LNCAP (cell line): ENCODE data around the gene CENPN.

Experiments
- CTCF ChIP-seq: fragments of 450-650 bp; IDR thresholded peaks from 2 replicates; pipeline ENCODE4 v1.5.1; 2017; ENCODE audit warnings: mild to moderate bottlenecking

Gene CENPN

GRCh38 chr16:80991792-80992430 lies 15.1 kb upstream of the CENPN start:
- TF ChIP-seq CTCF, result no peak

DNA sequence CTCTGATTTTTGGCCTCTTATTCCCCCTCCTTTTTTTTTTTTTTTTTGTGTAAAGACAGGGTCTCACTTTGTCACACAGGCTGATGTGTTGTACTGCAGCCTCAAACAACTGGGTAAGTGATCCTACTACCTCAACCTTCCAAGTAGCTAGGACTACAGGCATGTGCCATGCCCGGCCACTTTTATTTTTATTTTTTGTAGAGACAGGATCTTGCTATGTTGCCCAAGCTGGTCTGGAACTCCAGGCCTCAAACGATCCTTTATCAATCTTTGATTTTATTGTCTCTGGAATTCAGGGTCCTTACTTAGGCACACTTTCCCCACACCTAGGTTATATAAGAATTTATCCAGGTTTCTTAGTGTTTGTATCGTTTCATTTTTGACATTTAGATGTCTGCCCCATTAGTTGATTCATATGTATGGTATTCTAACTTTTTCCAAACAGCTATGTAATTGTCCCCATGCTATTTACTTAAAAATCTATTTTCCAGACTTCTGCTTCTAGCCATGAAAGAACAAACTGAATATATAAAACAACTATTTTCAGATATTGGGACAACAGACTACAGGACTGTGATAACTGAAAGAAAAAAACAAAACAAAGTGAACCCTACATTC lies 14.2 kb upstream of the CENPN start:
- TF ChIP-seq CTCF, result no peak

GRCh38 chr16:80993307-80993706 lies 13.7 kb upstream of the CENPN start:
- no peak for TF ChIP-seq CTCF

- no peak for TF ChIP-seq CTCF
These were observed 13.2 kb upstream of the CENPN start for GRCh38 chr16:80993834-80994233.

- no peak for TF ChIP-seq CTCF
These were observed 12.6 kb upstream of the CENPN start for GRCh38 chr16:80994451-80994850.

GRCh38 chr16:80996688-80997138 lies 10.3 kb upstream of the CENPN start:
- no peak for TF ChIP-seq CTCF

GRCh38 chr16:80997139-80997798 lies 9.7 kb upstream of the CENPN start:
- TF ChIP-seq CTCF, result no peak
